CD4-positive, alpha-beta memory T cell (primary cell): ENCODE data around the gene C14orf93. TPM values are rescaled to one million over a fixed set of nuclear protein-coding genes. Genes with fewer than 3 reads are reported as not detected.

Source experiments
- CTCF ChIA-PET: fragments of 350-600 bp; sonication (Branson Sonifier 250); formaldehyde crosslinking; loops from one replicate; lab custom pipeline; 2021; ENCODE audit warnings: inconsistent platforms; ENCODE audit not compliant: partially characterized antibody; lab: Charles Lee
- POLR2A ChIA-PET: fragments of 350-600 bp; sonication (Branson Sonifier 250); formaldehyde crosslinking; loops from one replicate; lab custom pipeline; 2021; ENCODE audit not compliant: partially characterized antibody; lab: Charles Lee
- DNase-seq, 5 donors: peaks; one replicate each; pipeline versions ENCODE4 v3.0.0 to v3.0.0-alpha.2; 2020 to 2022; ENCODE audit warnings: mixed read lengths in 1 of 5
- H3K27ac ChIP-seq: one replicate; pipeline ENCODE4 v1.7.0; 2013; ENCODE audit warnings: low read depth, low read length
- H3K27me3 ChIP-seq: 2 replicates; pipeline ENCODE4 v1.7.0; 2013; ENCODE audit warnings: mild to moderate bottlenecking, low read length, moderate library complexity; ENCODE audit not compliant: insufficient read depth
- H3K36me3 ChIP-seq: 2 replicates; pipeline ENCODE4 v1.7.0; 2013; ENCODE audit warnings: mild to moderate bottlenecking, low read length, moderate library complexity; ENCODE audit not compliant: insufficient read depth
- H3K4me1 ChIP-seq: 2 replicates; pipeline ENCODE4 v1.7.0; 2013; ENCODE audit warnings: mild to moderate bottlenecking, low read length, moderate library complexity; ENCODE audit not compliant: insufficient read depth
- H3K4me3 ChIP-seq, 2 donors: one replicate each; pipeline ENCODE4 v1.7.0; 2013; ENCODE audit warnings: low read length in 2 of 2, mild to moderate bottlenecking in 1 of 2
- H3K9me3 ChIP-seq, 2 donors: one replicate each; pipeline ENCODE4 v1.7.0; 2013; ENCODE audit warnings: low read length in 2 of 2, control low read depth in 1 of 2; ENCODE audit not compliant: control insufficient read depth in 1 of 2
- H3K27ac Mint-ChIP-seq, 7 donors: one replicate each; pipeline ENCODE4 v1.8.0; 2020 to 2021; ENCODE audit warnings: mixed read lengths in 7 of 7, mild to moderate bottlenecking in 6 of 7, inconsistent platforms in 3 of 7, moderate library complexity in 3 of 7
- H3K27me3 Mint-ChIP-seq, 2 donors: one replicate each; pipeline ENCODE4 v1.8.0; 2020 to 2021; ENCODE audit warnings: mixed read lengths in 2 of 2
- H3K36me3 Mint-ChIP-seq, 2 donors: one replicate each; pipeline ENCODE4 v1.8.0; 2020 to 2021; ENCODE audit warnings: mixed read lengths in 2 of 2, inconsistent platforms in 1 of 2, mild to moderate bottlenecking in 1 of 2
- H3K4me1 Mint-ChIP-seq, 4 donors: one replicate each; pipeline ENCODE4 v1.8.0; 2020 to 2021; ENCODE audit warnings: mixed read lengths in 4 of 4, mild to moderate bottlenecking in 1 of 4
- H3K4me3 Mint-ChIP-seq, 8 donors: one replicate each; pipeline ENCODE4 v1.8.0; 2020 to 2021; ENCODE audit warnings: mixed read lengths in 8 of 8, mild to moderate bottlenecking in 7 of 8, moderate library complexity in 6 of 8, inconsistent platforms in 3 of 8
- H3K9me3 Mint-ChIP-seq, 8 donors: one replicate each; pipeline ENCODE4 v1.8.0; 2020 to 2021; ENCODE audit warnings: mixed read lengths in 8 of 8, mild to moderate bottlenecking in 5 of 8, inconsistent platforms in 3 of 8, moderate library complexity in 1 of 8
- intact Hi-C: fragments of 100-400 bp; cut with micrococcal nuclease; formaldehyde crosslinking; loops from one replicate; pipeline ENCODE4 v1.15.1; 2023
- polyA plus RNA-seq, 2 donors: library from polyadenylated mRNA; unstranded; fragments of 300-500 nt; fragmentation: Illumina TruSeq; gene quantifications; one replicate each; pipeline ENCODE4 v1.2.3, GENCODE V29; 2021
- total RNA-seq, 2 experiments: library from RNA; stranded (reverse); gene quantifications; one replicate each; pipeline ENCODE4 v1.2.3, GENCODE V29; 2021

Gene C14orf93
- total and polyA plus RNA-seq, 4 experiments from 2014 or later = 6.0 to 13.3 (median 10.6) TPM

GRCh38 chr14:23044840-23045239, 34.9 kb upstream of the C14orf93 start:
- no peaks in the 10 kb centered on the region for H3K9me3 ChIP-seq
- no peak overlapping the region for H3K27ac ChIP-seq
- no peak overlapping the region for H3K27ac Mint-ChIP-seq
- no peaks in the 10 kb centered on the region for H3K9me3 Mint-ChIP-seq
- H3K4me3 Mint-ChIP-seq = no peak overlapping the region
- H3K27me3 ChIP-seq = no peaks in the 10 kb centered on the region
- no peak for DNase-seq
- H3K4me3 ChIP-seq = no peak overlapping the region
- no peaks in the 10 kb centered on the region for H3K4me1 ChIP-seq
- intact Hi-C loops = no loop called here
- CTCF ChIA-PET = no interaction called here
- POLR2A ChIA-PET = interaction anchor here (1.0 kb wide), 1 partner anchor 13 kb away, joined by 3 read pairs; no protein-coding TSS in a partner anchor
- H3K36me3 ChIP-seq = no peaks in the 10 kb centered on the region
- no peaks in the 10 kb centered on the region for H3K27me3 Mint-ChIP-seq
- no peaks in the 10 kb centered on the region for H3K36me3 Mint-ChIP-seq
- H3K4me1 Mint-ChIP-seq = no peaks in the 10 kb centered on the region

GRCh38 chr14:23043754-23044153, 33.8 kb upstream of the C14orf93 start:
- Mint-ChIP-seq H3K27me3 (no peaks in the 10 kb centered on the region), H3K9me3 (no peaks in the 10 kb centered on the region), H3K27ac (no peak overlapping the region), H3K4me3 (no peak overlapping the region), H3K36me3 (no peaks in the 10 kb centered on the region), H3K4me1 (no peaks in the 10 kb centered on the region)
- Histone ChIP-seq H3K27ac (no peak overlapping the region), H3K4me3 (no peak overlapping the region), H3K36me3 (no peaks in the 10 kb centered on the region), H3K4me1 (no peaks in the 10 kb centered on the region), H3K9me3 (no peaks in the 10 kb centered on the region), H3K27me3 (no peaks in the 10 kb centered on the region)
- ChIA-PET CTCF (interaction anchor here (1.5 to 2.7 kb wide), 2 partner anchors 49 to 75 kb away, joined by 3 to 13 read pairs; no protein-coding TSS in a partner anchor), POLR2A (interaction anchor here (1.0 kb wide), 1 partner anchor 14 kb away, joined by 3 read pairs; no protein-coding TSS in a partner anchor)
- intact Hi-C loops = no loop called here
- DNase-seq = no peak

- H3K4me3 Mint-ChIP-seq = no peak overlapping the region
Observed at GRCh38 chr14:23043145-23043544, 33.2 kb upstream of the C14orf93 start.

GRCh38 chr14:23042162-23042965, 32.4 kb upstream of the C14orf93 start, which contains the start of gene PSMB11:
Gene PSMB11 (plus strand): TSS chr14:23042212. CDS start chr14:23042226, 14 bp downstream.
- H3K36me3 ChIP-seq = no peaks in the 10 kb centered on the region
- CTCF ChIA-PET = interaction anchor here (0.8 to 2.7 kb wide), 6 partner anchors 16 to 70 kb away, joined by 3 to 13 read pairs (median 4); no protein-coding TSS in a partner anchor
- H3K4me3 ChIP-seq = no peak within 1 kb of the TSS
- POLR2A ChIA-PET = no interaction called here
- no peak within 1 kb of the TSS for H3K27ac ChIP-seq
- Mint-ChIP-seq H3K36me3 (no peaks in the 10 kb centered on the region), H3K4me3 (no peak within 1 kb of the TSS), H3K27me3 (no peaks in the 10 kb centered on the region), H3K4me1 (peaks cover 0 to 1% (median 0%) of the 10 kb centered on the region in 4 donors), H3K9me3 (no peaks in the 10 kb centered on the region), H3K27ac (no peak within 1 kb of the TSS)
- no peaks in the 10 kb centered on the region for H3K9me3 ChIP-seq
- intact Hi-C loops = no loop called here
- no peak for DNase-seq
- no peaks in the 10 kb centered on the region for H3K4me1 ChIP-seq
- no peaks in the 10 kb centered on the region for H3K27me3 ChIP-seq

More at GRCh38 chr14:23043145-23043544, 33.2 kb upstream of the C14orf93 start:
- H3K27me3 Mint-ChIP-seq = no peaks in the 10 kb centered on the region
- CTCF ChIA-PET = interaction anchor here (0.8 to 2.7 kb wide), 5 partner anchors 26 to 74 kb away, joined by 3 to 13 read pairs (median 4); no protein-coding TSS in a partner anchor
- H3K27ac ChIP-seq = no peak overlapping the region
- no peaks in the 10 kb centered on the region for H3K9me3 Mint-ChIP-seq
- H3K4me3 ChIP-seq = no peak overlapping the region
- H3K4me1 ChIP-seq = no peaks in the 10 kb centered on the region
- no peak overlapping the region for H3K27ac Mint-ChIP-seq
- intact Hi-C loops = no loop called here
- no peak for DNase-seq
- POLR2A ChIA-PET = no interaction called here
- no peaks in the 10 kb centered on the region for H3K36me3 ChIP-seq
- no peaks in the 10 kb centered on the region for H3K36me3 Mint-ChIP-seq
- H3K4me1 Mint-ChIP-seq = peaks cover 0 to 1% (median 0%) of the 10 kb centered on the region in 4 donors
- no peaks in the 10 kb centered on the region for H3K27me3 ChIP-seq
- H3K9me3 ChIP-seq = no peaks in the 10 kb centered on the region

DNA sequence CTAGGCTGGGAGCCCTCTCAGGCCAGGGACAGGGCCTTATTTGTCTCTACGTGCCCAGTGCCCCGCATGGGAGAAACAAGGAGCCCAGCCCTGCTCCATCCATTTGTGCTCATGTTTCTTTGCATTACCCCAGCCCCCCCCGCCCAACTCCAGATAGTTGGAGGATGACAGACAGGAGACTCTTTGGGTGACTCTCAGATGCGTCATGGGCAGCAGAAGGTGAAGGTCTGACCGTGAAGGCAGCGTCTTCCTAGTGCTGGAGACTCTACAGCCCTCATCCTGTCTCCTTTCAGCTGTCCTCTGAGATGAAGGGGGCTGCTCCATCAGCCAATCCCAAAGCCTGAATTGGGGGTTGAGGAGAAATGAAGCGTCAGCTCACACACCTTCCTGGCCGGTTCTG, 31.8 kb upstream of the C14orf93 start:
- Mint-ChIP-seq H3K27ac (no peak overlapping the region), H3K27me3 (no peaks in the 10 kb centered on the region), H3K4me1 (peaks cover 0 to 1% (median 0%) of the 10 kb centered on the region in 4 donors), H3K9me3 (no peaks in the 10 kb centered on the region), H3K4me3 (no peak overlapping the region), H3K36me3 (no peaks in the 10 kb centered on the region)
- no peak for DNase-seq
- CTCF ChIA-PET = interaction anchor here (1.3 to 2.7 kb wide), 4 partner anchors 16 to 55 kb away, joined by 3 to 13 read pairs (median 6); no protein-coding TSS in a partner anchor
- Histone ChIP-seq H3K4me1 (no peaks in the 10 kb centered on the region), H3K27me3 (no peaks in the 10 kb centered on the region), H3K27ac (no peak overlapping the region), H3K36me3 (no peaks in the 10 kb centered on the region), H3K9me3 (no peaks in the 10 kb centered on the region), H3K4me3 (no peak overlapping the region)
- POLR2A ChIA-PET = no interaction called here
- intact Hi-C loops = no loop called here

- H3K27me3 Mint-ChIP-seq = no peaks in the 10 kb centered on the region
- no peaks in the 10 kb centered on the region for H3K9me3 Mint-ChIP-seq
- H3K4me1 Mint-ChIP-seq = peaks cover 6 to 10% (median 8%) of the 10 kb centered on the region in 4 donors
- no peak overlapping the region for H3K4me3 Mint-ChIP-seq
- Histone ChIP-seq H3K27ac (no peak overlapping the region), H3K9me3 (no peaks in the 10 kb centered on the region), H3K36me3 (no peaks in the 10 kb centered on the region), H3K27me3 (no peaks in the 10 kb centered on the region), H3K4me1 (peaks cover 8% of the 10 kb centered on the region), H3K4me3 (no peak overlapping the region)
- no peak overlapping the region for H3K27ac Mint-ChIP-seq
- POLR2A ChIA-PET = interaction anchor here (1.6 kb wide), 1 partner anchor 33 kb away, joined by 6 read pairs; no protein-coding TSS in a partner anchor
- intact Hi-C loops = no loop called here
- DNase-seq = no peak
- CTCF ChIA-PET = interaction anchor here (0.7 to 1.6 kb wide), 4 partner anchors 18 to 53 kb away, joined by 3 to 6 read pairs (median 4); partner anchors contain the start of gene CDH24
- no peaks in the 10 kb centered on the region for H3K36me3 Mint-ChIP-seq
Observed at GRCh38 chr14:23040100-23040499, 30.2 kb upstream of the C14orf93 start.
